A673 (cell line): ENCODE measurements around the gene CTXND1. TPM values are rescaled to one million over a fixed set of nuclear protein-coding genes. Genes with fewer than 3 reads are reported as not detected.

ENCODE experiments used
- BruUV-seq: library from RNA; stranded (reverse); fragments of 400-500 nt; replicated peaks from 2 replicates; lab custom pipeline; 2021; lab: Mats Ljungman, UMichigan
- CTCF ChIA-PET: fragments of 300-600 bp; sonication (Branson Sonifier 250); formaldehyde crosslinking; loops from one replicate; lab custom pipeline; 2022; ENCODE audit warnings: antibody characterized with exemption; lab: Charles Lee
- POLR2A ChIA-PET: fragments of 300-600 bp; sonication (Branson Sonifier 250); formaldehyde crosslinking; loops from one replicate; lab custom pipeline; 2022; ENCODE audit warnings: antibody characterized with exemption; ENCODE audit not compliant: low non-redundant PET; lab: Charles Lee
- DNase-seq: peaks from one replicate; pipeline ENCODE4 v3.0.0-alpha.2; 2015; ENCODE audit warnings: low spot score
- H3K27ac ChIP-seq: fragments of 200-600 bp; sonication (generic); 2 replicates; pipeline ENCODE4 v1.5.1; 2016; ENCODE audit warnings: mixed run types, low read depth, mild to moderate bottlenecking, mixed read lengths, antibody characterized with exemption, low read length; ENCODE audit not compliant: poor library complexity, severe bottlenecking
- H3K27me3 ChIP-seq: fragments of 200-600 bp; sonication (generic); replicated peaks from 2 replicates; pipeline ENCODE4 v1.6.1; 2017; ENCODE audit warnings: mixed run types, low read depth, mild to moderate bottlenecking, mixed read lengths, antibody characterized with exemption, low read length; ENCODE audit not compliant: insufficient read depth, poor library complexity
- H3K36me3 ChIP-seq: fragments of 200-600 bp; sonication (generic); 2 replicates; pipeline ENCODE4 v1.6.1; 2016; ENCODE audit warnings: mixed run types, mild to moderate bottlenecking, mixed read lengths, antibody characterized with exemption, low read length; ENCODE audit not compliant: insufficient read depth, poor library complexity, severe bottlenecking
- H3K4me1 ChIP-seq: fragments of 200-600 bp; sonication (generic); 2 replicates; pipeline ENCODE4 v1.6.1; 2017; ENCODE audit warnings: mixed run types, mild to moderate bottlenecking, mixed read lengths, antibody characterized with exemption, low read length; ENCODE audit not compliant: insufficient read depth, poor library complexity, severe bottlenecking
- H3K4me3 ChIP-seq: fragments of 200-600 bp; sonication (generic); 2 replicates; pipeline ENCODE4 v1.5.1; 2016; ENCODE audit warnings: low read depth, mixed run types, mild to moderate bottlenecking, mixed read lengths, low read length; ENCODE audit not compliant: poor library complexity, severe bottlenecking
- H3K9me3 ChIP-seq: fragments of 200-600 bp; sonication (generic); 2 replicates; pipeline ENCODE4 v1.6.1; 2016; ENCODE audit warnings: mixed run types, low read depth, mild to moderate bottlenecking, mixed read lengths, antibody characterized with exemption, low read length; ENCODE audit not compliant: poor library complexity, severe bottlenecking
- EZH2 ChIP-seq: fragments of 200-600 bp; sonication (generic); IDR thresholded peaks from 2 replicates; pipeline ENCODE4 v1.6.1; 2017; ENCODE audit warnings: borderline replicate concordance, low read depth, mild to moderate bottlenecking, mixed read lengths, antibody characterized with exemption, low read length; ENCODE audit not compliant: poor library complexity, severe bottlenecking
- intact Hi-C: fragments of 100-400 bp; cut with micrococcal nuclease; formaldehyde crosslinking; loops from one replicate; pipeline ENCODE4 v1.10.0; 2022; ENCODE audit not compliant: unreplicated experiment
- total RNA-seq: library from RNA; stranded (reverse); gene quantifications from 2 replicates; pipeline ENCODE4 v1.2.3, GENCODE V29; 2021
- TF ChIP-seq, protein P1 (sequence below): fragments of 300-800, 200-600 bp; sonication (generic); conservative IDR thresholded peaks from 2 replicates; pipeline ENCODE4 v1.5.1; 2017; ENCODE audit warnings: low read depth, mild to moderate bottlenecking, antibody characterized with exemption, low read length, moderate library complexity, mixed read lengths

CTXND1 gene
- total RNA-seq, 1 experiment from 2014 or later, result not detected

DNA sequence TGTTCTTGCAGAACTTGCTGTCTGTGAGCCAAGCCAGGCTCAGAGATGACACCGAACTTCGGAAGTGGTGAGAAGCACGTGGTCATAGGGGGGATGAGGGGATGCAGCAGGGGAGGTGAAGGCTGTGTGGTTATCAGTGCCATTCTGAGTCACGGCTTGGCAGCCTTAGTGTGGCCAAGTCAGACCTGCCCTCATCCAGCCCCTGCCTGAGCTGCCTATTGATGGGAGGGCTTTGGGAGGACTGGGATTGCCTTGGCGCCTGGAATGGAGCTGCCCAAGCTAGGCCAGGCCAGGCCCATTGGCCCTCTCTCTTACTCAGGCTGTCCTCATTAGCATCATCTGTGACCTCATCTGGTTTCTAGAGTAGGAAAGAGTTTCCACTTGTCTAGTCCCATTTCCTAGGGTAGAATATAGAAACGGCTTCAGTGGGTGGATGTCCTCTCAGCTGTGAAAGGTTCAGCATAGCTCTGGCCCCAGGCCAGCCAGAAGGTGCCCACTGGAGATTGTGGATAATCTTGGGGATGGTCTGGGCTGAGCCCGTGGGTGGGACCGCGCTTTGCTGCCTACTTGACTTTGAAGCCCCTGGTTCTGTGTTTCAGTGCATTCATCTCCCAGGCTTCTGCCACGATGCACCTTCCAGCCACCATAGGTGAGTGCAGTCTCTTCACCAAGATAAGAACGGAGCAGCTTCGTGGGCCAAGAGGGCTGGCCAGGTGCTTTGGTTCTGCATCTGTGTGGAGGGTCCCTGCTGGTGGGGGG is 92.0 kb downstream of the CTXND1 start:
- H3K9me3 ChIP-seq, result no peaks in the 10 kb centered on the region
- H3K27ac ChIP-seq, result no peak overlapping the region
- H3K4me3 ChIP-seq, result no peak overlapping the region
- ChIA-PET POLR2A (no interaction called here), CTCF (no interaction called here)
- BruUV-seq, result no TSS peak
- no peak for TF ChIP-seq EZH2
- TF ChIP-seq, protein P1, sequence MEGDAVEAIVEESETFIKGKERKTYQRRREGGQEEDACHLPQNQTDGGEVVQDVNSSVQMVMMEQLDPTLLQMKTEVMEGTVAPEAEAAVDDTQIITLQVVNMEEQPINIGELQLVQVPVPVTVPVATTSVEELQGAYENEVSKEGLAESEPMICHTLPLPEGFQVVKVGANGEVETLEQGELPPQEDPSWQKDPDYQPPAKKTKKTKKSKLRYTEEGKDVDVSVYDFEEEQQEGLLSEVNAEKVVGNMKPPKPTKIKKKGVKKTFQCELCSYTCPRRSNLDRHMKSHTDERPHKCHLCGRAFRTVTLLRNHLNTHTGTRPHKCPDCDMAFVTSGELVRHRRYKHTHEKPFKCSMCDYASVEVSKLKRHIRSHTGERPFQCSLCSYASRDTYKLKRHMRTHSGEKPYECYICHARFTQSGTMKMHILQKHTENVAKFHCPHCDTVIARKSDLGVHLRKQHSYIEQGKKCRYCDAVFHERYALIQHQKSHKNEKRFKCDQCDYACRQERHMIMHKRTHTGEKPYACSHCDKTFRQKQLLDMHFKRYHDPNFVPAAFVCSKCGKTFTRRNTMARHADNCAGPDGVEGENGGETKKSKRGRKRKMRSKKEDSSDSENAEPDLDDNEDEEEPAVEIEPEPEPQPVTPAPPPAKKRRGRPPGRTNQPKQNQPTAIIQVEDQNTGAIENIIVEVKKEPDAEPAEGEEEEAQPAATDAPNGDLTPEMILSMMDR, result no peak
- DNase-seq, result no peak
- H3K4me1 ChIP-seq, result no peaks in the 10 kb centered on the region
- H3K36me3 ChIP-seq, result no peaks in the 10 kb centered on the region
- intact Hi-C loops, result no loop called here
- H3K27me3 ChIP-seq, result no peaks in the 10 kb centered on the region

DNA sequence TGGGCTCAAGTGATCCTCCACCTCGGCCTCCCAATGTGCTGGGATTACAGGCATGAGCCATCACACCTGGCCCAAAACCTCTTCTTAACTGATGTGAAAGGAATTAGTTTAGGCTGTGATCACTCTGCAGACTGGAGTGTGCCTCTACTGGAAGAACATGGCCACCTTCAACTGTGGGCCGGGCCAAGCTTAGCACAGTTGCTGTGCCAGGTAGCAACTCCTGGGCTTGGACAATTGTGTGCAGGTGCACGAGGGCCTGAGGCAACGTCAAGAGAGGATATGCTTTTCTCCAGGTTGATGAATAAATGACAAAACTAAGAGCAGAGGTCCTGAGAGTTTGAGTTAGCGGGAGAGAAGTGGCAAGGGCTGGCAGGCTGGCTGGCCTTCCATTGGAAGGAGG is 92.7 kb downstream of the CTXND1 start:
- Histone ChIP-seq H3K9me3 (no peaks in the 10 kb centered on the region), H3K27me3 (no peaks in the 10 kb centered on the region), H3K27ac (no peak overlapping the region), H3K4me1 (no peaks in the 10 kb centered on the region), H3K36me3 (no peaks in the 10 kb centered on the region), H3K4me3 (no peak overlapping the region)
- no peak for TF ChIP-seq EZH2
- TF ChIP-seq, protein P1, result no peak
- intact Hi-C loops, result no loop called here
- DNase-seq, result no peak
- CTCF ChIA-PET, result no interaction called here
- POLR2A ChIA-PET, result no interaction called here
- no TSS peak for BruUV-seq

DNA sequence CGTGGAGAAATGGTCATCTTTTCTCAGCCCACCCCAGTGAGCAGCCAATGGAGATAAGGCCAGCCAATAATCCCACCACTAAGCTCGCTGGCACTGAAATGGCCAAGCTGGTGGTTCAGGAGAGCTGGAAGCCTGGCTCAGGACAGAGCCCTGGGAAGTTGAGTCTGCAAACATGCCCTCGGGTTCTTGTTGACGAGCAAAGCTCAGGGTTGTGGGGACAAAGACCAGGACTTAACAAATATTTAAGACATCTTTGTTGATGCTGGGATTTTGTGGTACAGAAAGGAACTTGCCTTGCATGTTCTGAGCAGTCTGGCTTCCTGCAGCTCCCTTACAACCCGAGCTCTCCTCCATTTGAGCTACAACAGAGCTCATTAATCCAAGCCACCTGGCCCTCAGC is 94.8 kb downstream of the CTXND1 start:
- TF ChIP-seq, protein P1, result no peak
- no peak for TF ChIP-seq EZH2
- no peaks in the 10 kb centered on the region for H3K9me3 ChIP-seq
- H3K4me1 ChIP-seq, result peaks cover 4% of the 10 kb centered on the region
- no peak overlapping the region for H3K27ac ChIP-seq
- no peaks in the 10 kb centered on the region for H3K36me3 ChIP-seq
- intact Hi-C loops, result no loop called here
- CTCF ChIA-PET, result no interaction called here
- POLR2A ChIA-PET, result interaction anchor here (0.6 kb wide), 1 partner anchor 1665 kb away, joined by 3 read pairs; no protein-coding TSS in a partner anchor
- H3K27me3 ChIP-seq, result no peaks in the 10 kb centered on the region
- no peak overlapping the region for H3K4me3 ChIP-seq
- DNase-seq, result no peak
- BruUV-seq, result no TSS peak
